Measurements from ENCODE around the gene PTPA.

- no peak for TF ChIP-seq CTCF (IDR thresholded peaks at IDR 0.05; ENCODE audit: borderline replicate concordance, extremely low read depth, low read length, poor library complexity, severe bottlenecking)
- TF ChIP-seq EZH2 (IDR thresholded peaks at IDR 0.05; ENCODE audit: borderline replicate concordance, low read depth, low read length, severe bottlenecking) = no peak
Measured at GRCh38 chr9:129161534-129161837, 50.3 kb downstream of the PTPA start.

Measured in DND-41 (cell line).